ENCODE measurements around the gene NEMP1.
"Not testable (repeated sequence)": the region's sequence is repeated elsewhere in the genome, so short reads cannot be mapped to it uniquely, and the experiment has no call there.

Gene NEMP1

GRCh38 chr12:57066245-57066644 is 12.3 kb downstream of the NEMP1 start:
- no peak overlapping the region for H3K4me3 ChIP-seq (ENCODE audit: low read depth in 1 of 2, low read length in 2 of 2)
- H3K4me1 ChIP-seq (ENCODE audit: control insufficient read depth in 1 of 2, insufficient read depth in 2 of 2, low read length in 2 of 2) = peaks cover 7 to 12% of the 10 kb centered on the region in 2 donors
- no peaks in the 10 kb centered on the region for H3K27me3 ChIP-seq (ENCODE audit: low read depth, low read length)
- peaks cover 0 to 18% of the 10 kb centered on the region in 2 donors for H3K36me3 ChIP-seq (ENCODE audit: control insufficient read depth in 1 of 2, insufficient read depth in 2 of 2, low read length in 2 of 2)
- no peak overlapping the region for H3K27ac ChIP-seq (ENCODE audit: low read length)
- no peaks in the 10 kb centered on the region for H3K9me3 ChIP-seq (ENCODE audit: control insufficient read depth in 1 of 2, low read length in 2 of 2)

GRCh38 chr12:57063991-57064685 is 14.5 kb downstream of the NEMP1 start:
- H3K36me3 ChIP-seq (ENCODE audit: control insufficient read depth in 1 of 2, insufficient read depth in 2 of 2, low read length in 2 of 2) = peaks cover 6 to 18% of the 10 kb centered on the region in 2 donors
- H3K27ac ChIP-seq (ENCODE audit: low read length) = peak overlapping the region; percentile 33

DNA sequence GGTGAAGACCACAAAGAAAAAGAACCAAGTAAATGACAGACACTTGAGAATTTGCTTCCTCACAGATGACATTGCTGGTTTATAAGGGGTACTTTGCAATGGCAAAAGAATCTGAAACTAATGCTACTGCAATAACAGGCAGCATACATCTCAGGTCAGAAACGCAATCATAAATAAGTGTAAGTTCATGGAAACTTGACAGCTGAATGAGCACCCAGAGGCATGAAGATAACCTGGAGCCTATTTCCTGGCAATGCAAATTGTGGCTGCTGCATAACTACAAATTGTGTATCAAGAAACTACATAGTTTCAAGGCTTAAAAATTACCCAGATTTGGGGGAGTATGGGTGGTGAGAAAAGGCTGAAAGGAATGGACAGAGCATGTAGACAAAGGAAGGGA is 20.1 kb downstream of the NEMP1 start:
- Histone ChIP-seq H3K9me3 (ENCODE audit: control insufficient read depth in 1 of 2, low read length in 2 of 2) (no peaks in the 10 kb centered on the region), H3K36me3 (ENCODE audit: control insufficient read depth in 1 of 2, insufficient read depth in 2 of 2, low read length in 2 of 2) (peaks cover 10 to 14% of the 10 kb centered on the region in 2 donors), H3K27me3 (ENCODE audit: low read depth, low read length) (no peaks in the 10 kb centered on the region), H3K4me1 (ENCODE audit: control insufficient read depth in 1 of 2, insufficient read depth in 2 of 2, low read length in 2 of 2) (peaks cover 0 to 21% of the 10 kb centered on the region in 2 donors), H3K27ac (ENCODE audit: low read length) (no peak overlapping the region), H3K4me3 (ENCODE audit: low read depth in 1 of 2, low read length in 2 of 2) (no peak overlapping the region)

More at GRCh38 chr12:57063991-57064685, 14.5 kb downstream of the NEMP1 start:
- H3K4me1 ChIP-seq (ENCODE audit: control insufficient read depth in 1 of 2, insufficient read depth in 2 of 2, low read length in 2 of 2) = peaks cover 0 to 1% of the 10 kb centered on the region in 2 donors
- no peaks in the 10 kb centered on the region for H3K27me3 ChIP-seq (ENCODE audit: low read depth, low read length)
- no peak overlapping the region for H3K4me3 ChIP-seq (ENCODE audit: low read depth in 1 of 2, low read length in 2 of 2)
- no peaks in the 10 kb centered on the region for H3K9me3 ChIP-seq (ENCODE audit: control insufficient read depth in 1 of 2, low read length in 2 of 2)

- Histone ChIP-seq H3K27me3 (ENCODE audit: low read depth, low read length) (no peaks in the 10 kb centered on the region), H3K4me1 (ENCODE audit: control insufficient read depth in 1 of 2, insufficient read depth in 2 of 2, low read length in 2 of 2) (peaks cover 0 to 21% of the 10 kb centered on the region in 2 donors), H3K4me3 (ENCODE audit: low read depth in 1 of 2, low read length in 2 of 2) (peak overlapping the region in 1 of 2 donors; percentile 12), H3K9me3 (ENCODE audit: control insufficient read depth in 1 of 2, low read length in 2 of 2) (no peaks in the 10 kb centered on the region), H3K27ac (ENCODE audit: low read length) (peak overlapping the region; percentile 78), H3K36me3 (ENCODE audit: control insufficient read depth in 1 of 2, insufficient read depth in 2 of 2, low read length in 2 of 2) (peaks cover 10 to 14% of the 10 kb centered on the region in 2 donors)
Observed at GRCh38 chr12:57057067-57057751, 21.4 kb downstream of the NEMP1 start.

- peaks cover 10 to 14% of the 10 kb centered on the region in 2 donors for H3K36me3 ChIP-seq (ENCODE audit: control insufficient read depth in 1 of 2, insufficient read depth in 2 of 2, low read length in 2 of 2)
- no peaks in the 10 kb centered on the region for H3K27me3 ChIP-seq (ENCODE audit: low read depth, low read length)
- no peak overlapping the region for H3K4me3 ChIP-seq (ENCODE audit: low read depth in 1 of 2, low read length in 2 of 2)
- no peaks in the 10 kb centered on the region for H3K9me3 ChIP-seq (ENCODE audit: control insufficient read depth in 1 of 2, low read length in 2 of 2)
- H3K4me1 ChIP-seq (ENCODE audit: control insufficient read depth in 1 of 2, insufficient read depth in 2 of 2, low read length in 2 of 2) = peaks cover 0 to 21% of the 10 kb centered on the region in 2 donors
- H3K27ac ChIP-seq (ENCODE audit: low read length) = peak overlapping the region; percentile 78
Observed at GRCh38 chr12:57055824-57056223, 22.8 kb downstream of the NEMP1 start.

- H3K27me3 ChIP-seq (ENCODE audit: low read depth, low read length); H3K9me3 ChIP-seq (ENCODE audit: control insufficient read depth in 1 of 2, low read length in 2 of 2); H3K36me3 ChIP-seq (ENCODE audit: control insufficient read depth in 1 of 2, insufficient read depth in 2 of 2, low read length in 2 of 2); H3K4me3 ChIP-seq (ENCODE audit: low read depth in 1 of 2, low read length in 2 of 2); H3K27ac ChIP-seq (ENCODE audit: low read length): not testable (repeated sequence)
- H3K4me1 ChIP-seq (ENCODE audit: control insufficient read depth in 1 of 2, insufficient read depth in 2 of 2, low read length in 2 of 2) = peaks cover 0 to 21% of the 10 kb centered on the region in 2 donors
Observed at GRCh38 chr12:57053901-57054300, 24.7 kb downstream of the NEMP1 start.

GRCh38 chr12:57053146-57053545 is 25.4 kb downstream of the NEMP1 start:
- peaks cover 0 to 21% of the 10 kb centered on the region in 2 donors for H3K4me1 ChIP-seq (ENCODE audit: control insufficient read depth in 1 of 2, insufficient read depth in 2 of 2, low read length in 2 of 2)
- H3K4me3 ChIP-seq (ENCODE audit: low read depth in 1 of 2, low read length in 2 of 2); H3K27ac ChIP-seq (ENCODE audit: low read length); H3K9me3 ChIP-seq (ENCODE audit: control insufficient read depth in 1 of 2, low read length in 2 of 2); H3K27me3 ChIP-seq (ENCODE audit: low read depth, low read length); H3K36me3 ChIP-seq (ENCODE audit: control insufficient read depth in 1 of 2, insufficient read depth in 2 of 2, low read length in 2 of 2): not testable (repeated sequence)

GRCh38 chr12:57051011-57051410 is 27.6 kb downstream of the NEMP1 start:
- no peaks in the 10 kb centered on the region for H3K9me3 ChIP-seq (ENCODE audit: control insufficient read depth in 1 of 2, low read length in 2 of 2)
- no peak overlapping the region for H3K4me3 ChIP-seq (ENCODE audit: low read depth in 1 of 2, low read length in 2 of 2)
- no peaks in the 10 kb centered on the region for H3K36me3 ChIP-seq (ENCODE audit: control insufficient read depth in 1 of 2, insufficient read depth in 2 of 2, low read length in 2 of 2)
- peaks cover 0 to 5% of the 10 kb centered on the region in 2 donors for H3K4me1 ChIP-seq (ENCODE audit: control insufficient read depth in 1 of 2, insufficient read depth in 2 of 2, low read length in 2 of 2)
- no peak overlapping the region for H3K27ac ChIP-seq (ENCODE audit: low read length)
- H3K27me3 ChIP-seq (ENCODE audit: low read depth, low read length) = no peaks in the 10 kb centered on the region

DNA sequence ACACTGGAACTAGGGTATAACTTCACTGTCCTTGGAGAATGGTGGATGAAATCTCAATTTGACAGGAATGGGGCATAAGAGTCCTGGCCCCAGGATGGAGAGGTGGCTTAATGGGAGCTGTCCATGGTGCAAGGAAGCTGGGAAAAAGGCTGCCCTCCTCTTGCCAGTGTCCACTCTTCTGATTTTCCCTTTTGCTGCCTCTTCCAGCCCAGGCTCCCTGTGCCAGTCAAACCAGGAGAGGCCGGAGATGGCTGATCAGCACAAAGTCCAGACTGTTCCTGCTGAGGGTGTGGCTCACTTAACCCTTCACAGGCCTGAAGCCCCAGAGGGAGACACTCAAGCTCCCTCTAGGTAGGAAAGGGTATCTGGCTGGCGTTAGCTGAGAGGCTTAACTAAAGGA is 28.7 kb downstream of the NEMP1 start, which contains the start of gene MYO1A:
TSS of gene MYO1A (minus strand) at position 240 of the 400 bp plus-strand sequence. CDS start 1,806 bp downstream, outside the sequence.
- no peaks in the 10 kb centered on the region for H3K36me3 ChIP-seq (ENCODE audit: control insufficient read depth in 1 of 2, insufficient read depth in 2 of 2, low read length in 2 of 2)
- peak within 1 kb of the TSS; percentile 36 for H3K27ac ChIP-seq (ENCODE audit: low read length)
- H3K27me3 ChIP-seq (ENCODE audit: low read depth, low read length) = no peaks in the 10 kb centered on the region
- H3K4me3 ChIP-seq (ENCODE audit: low read depth in 1 of 2, low read length in 2 of 2) = peak within 1 kb of the TSS in 1 of 2 donors; percentile 40
- no peaks in the 10 kb centered on the region for H3K9me3 ChIP-seq (ENCODE audit: control insufficient read depth in 1 of 2, low read length in 2 of 2)
- H3K4me1 ChIP-seq (ENCODE audit: control insufficient read depth in 1 of 2, insufficient read depth in 2 of 2, low read length in 2 of 2) = no peaks in the 10 kb centered on the region

DNA sequence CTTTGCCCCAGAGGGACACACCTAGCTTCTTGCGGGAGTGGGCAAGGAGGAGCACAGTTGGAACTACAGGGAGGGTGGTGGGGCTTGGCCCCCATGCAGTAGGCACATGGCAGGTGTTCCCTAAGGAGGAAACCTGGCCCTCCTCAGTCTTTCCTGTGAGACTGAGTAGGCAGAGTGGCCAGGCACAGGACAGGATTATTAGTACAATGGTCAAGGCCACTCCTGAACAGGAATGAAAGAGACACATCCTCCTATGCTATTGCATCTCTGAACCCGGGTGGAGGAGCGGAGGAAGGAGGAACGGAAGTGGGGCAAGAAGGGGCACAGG is 29.5 kb downstream of the NEMP1 start:
- no peaks in the 10 kb centered on the region for H3K27me3 ChIP-seq (ENCODE audit: low read depth, low read length)
- H3K4me1 ChIP-seq (ENCODE audit: control insufficient read depth in 1 of 2, insufficient read depth in 2 of 2, low read length in 2 of 2) = no peaks in the 10 kb centered on the region
- peak overlapping the region in 1 of 2 donors; percentile 40 for H3K4me3 ChIP-seq (ENCODE audit: low read depth in 1 of 2, low read length in 2 of 2)
- H3K36me3 ChIP-seq (ENCODE audit: control insufficient read depth in 1 of 2, insufficient read depth in 2 of 2, low read length in 2 of 2) = no peaks in the 10 kb centered on the region
- peak overlapping the region; percentile 36 for H3K27ac ChIP-seq (ENCODE audit: low read length)
- no peaks in the 10 kb centered on the region for H3K9me3 ChIP-seq (ENCODE audit: control insufficient read depth in 1 of 2, low read length in 2 of 2)

- no peaks in the 10 kb centered on the region for H3K36me3 ChIP-seq (ENCODE audit: control insufficient read depth in 1 of 2, insufficient read depth in 2 of 2, low read length in 2 of 2)
- H3K27me3 ChIP-seq (ENCODE audit: low read depth, low read length) = no peaks in the 10 kb centered on the region
- H3K4me3 ChIP-seq (ENCODE audit: low read depth in 1 of 2, low read length in 2 of 2) = peak overlapping the region in 1 of 2 donors; percentile 40
- no peaks in the 10 kb centered on the region for H3K9me3 ChIP-seq (ENCODE audit: control insufficient read depth in 1 of 2, low read length in 2 of 2)
- H3K4me1 ChIP-seq (ENCODE audit: control insufficient read depth in 1 of 2, insufficient read depth in 2 of 2, low read length in 2 of 2) = no peaks in the 10 kb centered on the region
- peak overlapping the region; percentile 36 for H3K27ac ChIP-seq (ENCODE audit: low read length)
Observed at GRCh38 chr12:57048423-57049118, 30.0 kb downstream of the NEMP1 start.

All from muscle layer of duodenum (tissue), 2 donors.